GM21576 (cell line): ENCODE data around the gene STAP2.
"Not testable (repeated sequence)": the region's sequence is repeated elsewhere in the genome, so short reads cannot be mapped to it uniquely, and the experiment has no call there.

Experiments
- ATAC-seq: cut with Tn5 transposase; IDR thresholded peaks from one replicate; pipeline ENCODE4 v1.9.1; 2021; ENCODE audit warnings: mild to moderate bottlenecking, moderate library complexity; ENCODE audit not compliant: unreplicated experiment

STAP2 gene

DNA sequence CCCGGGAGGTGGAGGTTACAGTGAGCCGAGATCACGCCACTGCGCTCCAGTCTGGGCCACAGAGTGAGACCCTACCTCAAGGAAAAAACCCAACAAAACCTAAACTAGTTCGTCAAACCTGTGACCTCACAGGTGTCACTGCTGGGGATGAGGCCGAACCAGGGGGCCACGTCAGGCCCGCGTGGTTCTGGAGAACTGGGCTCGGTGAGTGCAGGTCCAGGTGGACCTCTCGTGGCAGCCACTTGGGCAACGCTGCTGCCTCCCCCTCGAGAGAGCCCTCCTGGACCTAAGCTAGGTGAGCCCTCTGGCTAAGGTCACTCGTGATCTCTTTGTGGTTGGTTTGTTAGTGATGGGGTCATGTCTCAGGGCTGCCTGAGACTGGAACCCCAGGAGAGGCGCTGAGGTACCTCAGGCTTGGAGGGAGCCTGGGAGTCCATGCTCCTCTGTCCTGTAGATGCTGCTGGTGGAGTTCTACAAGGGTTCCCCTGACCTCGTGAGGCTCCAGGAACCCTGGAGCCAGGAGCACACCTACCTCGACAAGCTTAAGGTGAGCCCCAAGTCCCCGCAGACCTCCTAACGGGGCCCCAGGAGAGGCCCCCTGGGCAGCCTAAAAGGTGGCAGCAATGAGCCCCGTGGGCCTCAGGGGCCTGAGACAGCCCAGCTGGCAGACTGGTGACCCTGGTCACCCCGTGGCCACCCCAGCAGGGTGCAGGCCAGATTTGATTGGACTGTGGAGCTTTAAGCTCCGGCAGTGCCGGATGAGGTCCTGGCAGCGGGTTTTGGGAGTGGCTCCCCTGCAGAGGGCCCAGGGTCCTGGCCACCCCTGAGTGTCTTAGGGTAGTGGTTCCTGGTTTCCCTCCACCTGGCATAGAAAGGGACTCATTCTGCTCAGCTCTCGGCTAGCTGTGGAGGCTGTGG lies 20.3 kb upstream of the STAP2 start:
- ATAC-seq: no peak

DNA sequence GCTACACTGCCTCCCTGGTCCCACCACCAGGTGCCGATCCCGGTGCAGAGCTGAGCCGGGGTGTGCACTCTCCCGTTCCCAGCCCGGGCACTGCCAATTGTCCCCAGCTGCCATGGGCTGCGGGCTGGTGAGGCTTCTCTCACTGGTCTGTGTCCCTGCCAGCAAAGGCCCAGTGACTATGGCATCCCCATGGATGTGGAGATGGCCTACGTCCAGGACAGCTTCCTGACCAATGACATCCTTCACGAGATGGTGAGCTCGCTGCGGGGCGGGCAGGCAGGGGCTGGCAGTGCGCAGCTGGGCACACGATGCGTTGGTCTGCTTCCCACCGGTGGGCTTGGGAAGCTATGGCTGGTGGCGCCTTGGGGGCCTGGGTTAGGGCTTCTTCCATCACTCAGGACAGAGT lies 19.3 kb upstream of the STAP2 start:
- no peak for ATAC-seq

- no peak for ATAC-seq
Observed at GRCh38 chr19:4357095-4357797, 18.6 kb upstream of the STAP2 start.

- no peak for ATAC-seq
Observed at GRCh38 chr19:4354897-4355296, 16.3 kb upstream of the STAP2 start.

DNA sequence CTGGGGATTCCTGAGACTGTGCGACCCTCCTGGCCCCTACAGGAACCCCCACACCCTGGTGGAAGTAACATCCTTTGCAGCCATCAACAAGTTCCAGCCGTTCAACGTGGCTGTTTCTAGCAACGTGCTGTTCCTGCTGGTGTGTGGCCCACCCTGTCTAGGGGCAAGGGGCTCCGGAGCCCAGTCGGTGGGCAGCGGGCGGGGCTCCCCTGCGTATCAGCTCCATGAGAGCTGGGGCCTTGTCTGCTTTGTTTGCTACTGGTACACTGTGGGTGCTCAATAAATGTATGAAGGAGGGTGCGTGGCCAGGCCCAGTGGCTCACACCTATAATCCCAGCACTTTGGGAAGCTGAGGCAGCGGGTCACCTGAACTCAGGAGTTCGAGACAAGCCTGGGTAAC lies 15.7 kb upstream of the STAP2 start:
- no peak for ATAC-seq

DNA sequence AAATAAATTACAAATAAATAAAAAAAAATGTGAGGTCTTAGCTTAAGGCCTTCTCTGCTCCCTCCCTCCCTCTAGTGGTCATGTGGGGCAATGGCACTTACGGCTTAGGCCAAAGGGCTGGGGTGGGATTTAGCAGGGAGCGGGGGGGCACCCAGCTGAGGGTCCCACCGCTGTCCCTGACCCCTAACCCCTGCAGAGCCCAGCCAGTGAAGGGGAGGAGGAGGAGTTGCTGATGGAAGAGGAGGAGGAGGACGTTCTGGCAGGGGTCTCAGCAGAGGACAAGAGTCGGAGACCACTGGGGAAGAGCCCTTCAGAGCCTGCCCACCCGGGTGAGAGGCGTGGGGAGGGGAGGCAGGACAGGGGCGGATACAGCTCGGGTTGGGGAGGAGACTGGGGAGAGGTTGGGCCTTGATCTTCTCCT lies 14.1 kb upstream of the STAP2 start:
- no peak for ATAC-seq

DNA sequence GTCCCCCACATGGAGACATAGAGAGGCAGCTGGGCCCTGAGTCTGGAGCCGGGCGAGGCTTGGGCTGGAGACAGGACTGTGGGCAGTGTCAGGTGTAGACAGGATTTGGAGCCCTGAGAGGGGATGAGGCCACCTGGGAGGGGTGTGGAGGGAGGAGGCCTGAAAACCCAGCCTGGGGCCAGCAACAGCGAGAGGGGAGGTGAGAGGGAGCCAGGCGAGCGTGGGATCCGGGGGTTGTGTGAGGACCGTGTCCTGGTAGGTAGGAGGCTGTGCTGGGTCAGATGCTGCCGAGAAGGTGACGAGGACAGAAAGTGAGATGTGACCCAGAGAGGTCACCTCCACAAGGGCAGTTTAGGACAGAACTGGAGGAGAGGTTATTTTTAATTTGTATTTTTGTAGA lies 12.1 kb upstream of the STAP2 start:
- no peak for ATAC-seq

GRCh38 chr19:4350111-4350510 lies 11.5 kb upstream of the STAP2 start:
- no peak for ATAC-seq

GRCh38 chr19:4349225-4349624 lies 10.6 kb upstream of the STAP2 start:
- not testable (repeated sequence) for ATAC-seq

GRCh38 chr19:4347521-4347920 lies 8.9 kb upstream of the STAP2 start:
- ATAC-seq: no peak

DNA sequence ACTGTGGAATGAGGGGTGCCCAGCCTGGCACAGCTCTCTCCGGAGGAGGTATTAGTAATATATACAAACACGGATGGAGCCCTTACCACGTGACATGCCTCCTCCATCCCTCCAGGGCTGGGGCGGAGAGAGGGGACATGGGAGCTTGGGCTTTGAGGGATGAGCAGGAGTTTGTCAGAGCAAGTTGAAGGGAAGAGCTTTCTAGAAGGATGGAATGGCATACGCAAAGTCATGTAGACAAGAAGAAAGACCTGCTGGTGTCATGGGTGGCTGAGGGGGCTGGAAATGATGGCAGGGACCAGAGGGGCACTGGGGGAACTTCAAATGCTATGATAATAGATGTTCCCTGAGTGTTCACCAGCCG lies 7.4 kb upstream of the STAP2 start:
- no peak for ATAC-seq

DNA sequence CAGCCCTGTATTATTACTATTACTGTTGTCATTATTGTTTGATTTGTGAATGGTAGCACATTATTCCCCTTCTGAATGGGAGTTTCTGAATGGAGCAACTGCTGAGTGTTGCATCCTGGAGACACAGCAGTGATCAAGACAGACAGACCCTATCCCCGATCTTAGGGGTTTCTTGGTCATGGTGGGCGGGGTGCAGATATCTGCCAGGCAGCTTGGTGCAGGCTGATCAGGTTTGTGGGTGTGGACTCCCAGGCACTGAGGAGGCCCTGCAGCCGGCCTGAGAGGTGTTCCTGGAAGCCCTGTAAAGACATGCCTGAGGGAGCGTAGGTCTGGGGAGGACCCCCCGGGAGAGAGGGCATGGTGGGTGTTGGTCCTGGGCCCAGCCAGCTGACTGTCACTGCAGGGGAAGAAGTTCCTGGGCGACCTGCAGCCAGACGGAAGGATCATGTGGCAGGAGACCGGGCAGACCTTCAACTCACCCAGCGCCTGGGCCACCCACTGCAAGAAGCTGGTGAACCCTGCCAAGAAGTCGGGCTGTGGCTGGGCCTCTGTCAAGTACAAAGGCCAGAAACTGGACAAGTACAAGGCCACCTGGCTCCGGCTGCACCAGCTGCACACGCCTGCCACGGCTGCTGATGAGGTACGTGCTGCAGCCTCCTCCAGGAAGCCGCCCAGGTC lies 6.9 kb upstream of the STAP2 start:
- ATAC-seq: no peak

DNA sequence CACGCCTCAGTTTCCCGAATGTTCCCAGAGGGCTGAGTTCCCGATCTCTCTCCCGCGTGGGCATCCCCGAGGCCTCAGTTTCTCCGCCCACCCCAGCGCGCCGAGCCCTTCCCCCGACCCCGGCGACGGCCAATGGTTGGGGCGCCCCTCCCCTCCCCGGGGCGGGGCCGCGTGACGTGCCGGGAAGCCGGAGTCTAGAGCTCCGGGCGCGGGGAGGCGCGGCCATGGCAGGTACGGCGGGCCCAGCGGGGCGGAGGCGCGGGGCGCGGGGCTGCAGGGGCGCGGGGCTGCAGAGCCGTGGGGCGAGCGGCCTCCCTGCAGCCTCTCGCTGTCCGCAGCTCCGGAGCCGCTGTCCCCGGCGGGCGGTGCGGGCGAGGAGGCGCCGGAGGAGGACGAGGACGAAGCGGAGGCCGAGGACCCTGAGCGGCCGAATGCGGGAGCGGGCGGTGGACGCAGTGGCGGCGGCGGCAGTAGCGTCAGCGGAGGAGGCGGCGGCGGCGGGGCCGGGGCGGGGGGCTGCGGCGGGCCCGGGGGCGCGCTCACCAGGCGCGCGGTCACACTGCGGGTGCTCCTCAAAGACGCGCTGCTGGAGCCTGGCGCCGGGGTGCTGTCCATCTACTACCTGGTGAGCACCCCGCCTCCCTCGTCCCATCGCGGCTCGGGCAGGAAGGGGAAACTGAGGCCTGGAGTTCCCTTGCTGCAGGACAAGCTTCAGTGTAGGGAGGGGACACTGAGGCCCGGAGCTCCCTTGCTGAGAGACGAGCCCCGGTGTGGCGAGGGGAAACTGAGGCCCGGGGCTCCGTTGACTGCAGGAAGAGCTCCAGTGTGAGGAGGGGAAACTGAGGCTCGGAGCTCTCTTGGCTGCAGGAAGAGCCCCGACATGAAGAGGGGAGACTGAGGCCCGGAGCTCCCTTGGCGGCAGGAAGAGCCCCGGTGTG lies 5.0 kb upstream of the STAP2 start, which contains the start of gene MPND:
Gene MPND, plus strand, starts transcription at position 193 of the 938 bp plus-strand sequence. Its CDS starts 32 bp downstream, at position 225.
- peak; percentile 52 for ATAC-seq

DNA sequence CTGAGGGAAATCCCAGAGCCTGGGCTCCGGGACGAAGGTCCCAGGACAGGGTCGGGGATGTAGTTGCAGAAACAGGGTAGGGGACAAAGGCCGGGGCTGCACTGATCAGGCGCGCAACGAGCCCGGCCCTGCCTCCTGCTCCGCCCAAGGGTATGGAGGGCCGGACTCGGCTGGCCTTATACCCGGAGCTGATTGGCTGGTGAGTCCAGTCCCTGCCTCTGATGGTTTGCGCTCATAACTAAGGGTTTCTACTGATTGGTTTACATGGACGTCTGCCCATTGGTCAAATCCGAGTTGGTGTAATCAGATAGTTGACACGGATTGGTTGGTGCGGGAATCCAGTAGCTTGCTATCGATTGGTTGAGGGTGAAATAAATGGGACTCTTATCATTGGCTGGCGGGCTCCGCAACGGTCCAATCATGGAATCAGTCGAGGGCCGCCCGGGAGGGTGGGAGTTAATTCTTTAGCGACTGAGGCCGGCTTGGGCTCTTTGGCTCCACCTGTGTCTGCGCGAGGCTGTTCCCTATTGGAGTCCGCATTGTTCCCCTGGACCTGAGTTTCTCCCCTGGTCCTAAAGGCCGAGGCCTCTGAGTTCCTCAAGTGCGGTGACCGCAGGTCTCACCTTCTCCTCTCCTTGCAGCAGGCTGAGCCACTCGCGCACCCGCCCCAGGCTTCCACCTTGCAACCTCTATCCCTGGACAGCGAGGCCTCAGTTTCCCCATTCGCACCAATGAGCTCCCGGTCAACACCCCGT lies 4.2 kb upstream of the STAP2 start:
- peak; percentile 76 for ATAC-seq

DNA sequence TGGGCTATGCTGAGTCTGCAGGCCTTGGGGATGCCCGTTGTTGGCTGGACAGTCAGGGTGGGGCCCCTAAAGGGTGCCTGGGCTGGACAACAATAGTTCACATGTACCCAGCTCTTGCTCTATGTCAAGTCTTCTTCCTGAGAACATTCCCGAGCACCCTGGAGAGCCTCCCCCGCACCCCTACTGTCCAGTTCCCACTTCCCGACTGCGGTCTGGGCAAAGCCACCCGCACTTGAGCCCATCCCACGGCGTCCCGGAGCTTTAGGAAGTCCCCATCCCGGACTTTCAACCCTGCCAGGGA lies 3.6 kb upstream of the STAP2 start:
- no peak for ATAC-seq

DNA sequence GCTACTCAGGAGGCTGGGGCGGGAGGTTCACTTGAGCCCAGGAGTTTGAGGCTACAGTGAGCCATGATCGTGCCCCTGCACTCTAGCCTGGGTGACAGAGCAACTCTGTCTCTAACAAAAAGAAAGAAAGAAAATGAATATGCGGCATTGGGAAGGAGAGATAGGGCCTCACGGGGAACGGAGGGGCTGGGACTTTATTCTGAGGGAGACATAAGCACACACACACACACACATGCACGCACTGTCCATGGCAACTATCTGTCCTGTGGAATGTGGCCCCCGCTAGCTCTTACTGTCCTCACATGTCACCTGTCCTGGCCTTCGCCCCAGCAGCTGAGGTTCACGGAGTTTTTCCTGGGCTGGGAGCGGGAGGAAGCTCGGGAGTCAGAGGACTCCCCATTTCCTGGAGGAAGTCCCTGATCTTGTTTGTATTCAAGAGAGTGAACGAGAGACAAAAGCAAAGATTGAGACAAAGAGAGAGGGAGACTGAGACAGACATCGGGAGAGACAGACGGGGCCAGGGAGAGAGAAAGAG lies 654 bp downstream of the STAP2 start:
- no peak for ATAC-seq

DNA sequence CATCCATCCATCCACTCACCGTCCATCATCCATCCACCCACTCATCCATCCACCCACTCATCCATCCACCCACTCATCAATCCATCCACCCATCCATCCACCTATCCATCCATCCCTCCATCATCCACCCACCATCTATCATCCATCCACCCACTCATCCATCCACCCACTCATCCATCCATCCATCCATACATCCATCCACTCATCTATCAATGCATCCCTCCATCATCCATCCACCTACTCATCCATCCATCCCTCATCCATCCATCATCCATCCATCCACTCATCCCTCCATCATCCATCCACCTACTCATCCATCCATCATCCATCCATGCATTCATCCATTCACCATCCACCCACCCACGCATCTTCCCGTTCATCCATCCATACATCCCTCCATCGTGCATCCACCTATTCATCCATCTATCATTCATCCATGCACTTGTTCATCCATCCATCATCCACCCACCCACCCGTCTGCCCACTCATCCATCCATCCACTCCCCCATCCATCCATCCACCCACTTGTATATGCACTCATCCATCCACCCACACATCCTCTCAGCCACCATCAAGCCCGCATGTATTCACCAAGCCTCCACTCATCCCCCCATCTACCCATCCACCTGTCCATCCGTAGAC lies 3.6 kb downstream of the STAP2 start:
- ATAC-seq: no peak

GRCh38 chr19:4329858-4330257 lies 8.8 kb downstream of the STAP2 start:
- no peak for ATAC-seq

DNA sequence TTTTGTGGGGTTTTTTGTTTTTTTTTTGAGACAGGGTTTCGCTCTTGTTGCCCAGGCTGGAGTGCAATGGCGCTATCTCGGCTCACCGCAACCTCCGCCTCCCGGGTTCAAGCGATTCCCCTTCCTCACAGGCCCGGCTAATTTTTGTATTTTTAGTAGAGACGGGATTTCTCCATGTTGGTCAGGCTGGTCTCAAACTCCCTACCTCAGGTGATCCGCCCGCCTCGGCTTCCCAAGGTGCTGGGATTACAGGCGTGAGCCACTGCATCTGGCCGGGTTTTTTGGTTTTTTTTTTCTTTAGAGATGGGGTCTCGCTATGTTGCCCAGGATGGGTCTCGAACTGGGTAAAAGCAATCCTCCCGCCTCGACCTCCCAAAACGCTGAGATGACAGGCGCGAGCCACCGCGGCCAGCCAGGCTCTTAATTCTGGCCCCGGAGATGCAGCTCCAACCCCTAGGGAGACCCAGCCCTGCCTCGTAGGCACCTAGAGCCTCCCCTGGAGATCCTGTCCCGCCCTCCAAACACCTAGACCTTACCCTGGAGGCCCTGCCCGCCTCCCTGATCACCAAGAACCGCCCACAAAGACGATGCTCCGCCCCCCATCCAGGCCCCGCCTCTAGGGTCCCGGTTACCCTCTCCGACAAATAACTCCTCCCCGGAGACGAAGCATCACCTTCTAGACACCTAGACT lies 9.5 kb downstream of the STAP2 start:
- ATAC-seq: not testable (repeated sequence)
